Activated T-cell treated with anti-CD3 and anti-CD28 coated beads, Interleukin-2, amount 50 U/mL, for 4 hours (primary cell): Measurements from ENCODE around the gene SAC3D1. TPM values are rescaled to one million over a fixed set of nuclear protein-coding genes. Genes with fewer than 3 reads are reported as not detected.
A peak's percentile ranks its signal among the peaks of the same experiment; 100 is the strongest.

Experiments used
- ATAC-seq, 2 donors: fragments of 200-7000 bp; cut with Tn5 transposase; one replicate each; pipeline ENCODE4 v1.10.0; 2021
- DNase-seq: peaks from one replicate; pipeline ENCODE4 v3.0.0-alpha.2; 2020
- H3K27me3 Mint-ChIP-seq: one replicate; pipeline ENCODE4 v1.8.0; 2021; ENCODE audit warnings: low read depth, mixed read lengths
- H3K36me3 Mint-ChIP-seq: one replicate; pipeline ENCODE4 v1.8.0; 2022; ENCODE audit warnings: mixed read lengths; ENCODE audit not compliant: insufficient read depth
- H3K4me1 Mint-ChIP-seq: one replicate; pipeline ENCODE4 v1.8.0; 2021; ENCODE audit warnings: low read depth, mixed read lengths
- H3K4me3 Mint-ChIP-seq: one replicate; pipeline ENCODE4 v1.8.0; 2021; ENCODE audit warnings: mild to moderate bottlenecking, moderate library complexity, mixed read lengths
- H3K9me3 Mint-ChIP-seq: one replicate; pipeline ENCODE4 v1.8.0; 2021; ENCODE audit warnings: mixed read lengths
- total RNA-seq, 3 donors: library from RNA; stranded (reverse); gene quantifications; one replicate each; pipeline ENCODE4 v1.2.1, GENCODE V29; 2021

SAC3D1 gene
- total RNA-seq, 3 donors from 2014 or later: 12.5 to 19.1 (median 15.2) TPM

DNA sequence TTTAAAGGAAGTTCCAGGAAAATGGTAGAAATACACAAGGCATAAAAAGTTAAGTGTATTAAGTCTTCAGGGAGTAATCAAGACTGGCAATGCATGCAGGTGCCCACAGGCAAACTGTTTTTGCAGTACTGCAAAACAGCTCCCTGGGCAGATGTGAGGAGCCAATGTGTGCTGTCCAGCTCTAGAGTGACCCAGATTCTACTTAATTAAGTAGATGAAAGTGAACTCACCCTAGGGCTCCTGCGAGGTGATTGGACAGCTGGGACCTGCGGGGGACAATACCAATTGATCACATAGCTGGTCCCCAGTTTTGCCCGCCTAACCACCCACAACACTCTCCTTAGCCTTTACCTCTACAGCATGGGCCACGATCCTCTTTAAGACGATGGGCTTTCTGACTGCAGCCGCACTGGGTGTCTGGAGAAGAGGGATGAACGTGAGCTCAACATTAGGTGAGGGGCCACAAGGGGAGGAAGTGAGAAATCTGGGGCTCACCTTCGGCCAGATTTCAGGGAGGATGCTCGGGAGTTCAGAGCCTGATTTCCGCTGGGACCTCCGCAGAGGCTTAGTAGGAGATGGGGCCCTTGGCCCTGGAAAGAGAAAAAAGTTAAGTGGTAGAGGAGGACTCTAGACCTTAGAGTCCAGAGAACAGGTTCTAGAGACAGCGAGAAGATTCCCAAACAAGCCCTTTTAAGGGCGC is 42.3 kb downstream of the SAC3D1 start:
- DNase-seq: no peak
- H3K36me3 Mint-ChIP-seq: peaks cover 7% of the 10 kb centered on the region

DNA sequence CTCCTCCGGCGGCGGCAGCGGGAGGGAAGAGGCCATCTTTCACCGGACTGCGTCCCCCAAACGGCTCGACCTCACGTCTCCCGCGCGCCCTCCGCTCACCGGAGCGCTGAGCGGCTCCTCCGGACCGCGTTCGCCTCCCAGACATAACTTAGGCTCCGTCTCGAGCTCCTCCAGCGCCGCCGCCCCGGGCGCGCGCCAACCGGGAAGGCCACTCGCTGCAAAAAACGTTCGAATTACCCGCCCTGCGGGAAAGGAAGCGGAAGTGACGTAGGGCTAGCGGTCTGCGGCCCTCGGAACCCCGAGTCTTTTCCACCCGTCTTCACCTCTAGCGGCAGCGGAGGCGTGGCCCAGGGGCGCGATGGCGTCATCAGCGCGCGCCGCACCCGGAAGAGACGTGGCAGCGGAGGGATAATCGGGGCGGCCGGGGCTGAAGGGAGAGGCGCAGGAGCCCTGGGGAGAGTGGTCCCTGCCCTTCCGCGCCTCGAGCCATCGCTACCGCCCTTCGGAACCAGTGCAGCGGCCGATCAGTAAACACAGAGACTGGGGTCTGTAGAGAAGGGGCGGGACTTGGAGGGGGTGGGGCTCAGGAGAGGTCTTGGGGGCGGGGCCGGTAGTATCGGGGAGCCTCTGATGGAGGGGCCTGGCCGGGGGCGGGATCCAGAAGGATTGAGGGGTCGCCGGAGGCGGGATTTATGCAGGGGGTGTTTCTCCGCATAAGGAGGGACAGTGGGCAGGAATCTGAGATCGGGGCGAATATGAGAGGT is 43.0 kb downstream of the SAC3D1 start, which contains the start of the genes CDCA5 and ZFPL1:
Gene CDCA5, minus strand, starts transcription at position 207 of the 764 bp plus-strand sequence. Its CDS starts 62 bp downstream, at position 145.
Gene ZFPL1, plus strand, starts transcription at position 389 of the 764 bp plus-strand sequence. CDS start 477 bp downstream, outside the sequence.
- peaks cover 26% of the 10 kb centered on the region for H3K4me1 Mint-ChIP-seq
- no peaks in the 10 kb centered on the region for H3K9me3 Mint-ChIP-seq
- ATAC-seq (peak; percentile 90 to 92), DNase-seq (peak; percentile 95)
- no peaks in the 10 kb centered on the region for H3K27me3 Mint-ChIP-seq
- peaks cover 15% of the 10 kb centered on the region for H3K36me3 Mint-ChIP-seq
- H3K4me3 Mint-ChIP-seq: peak within 1 kb of the TSS; percentile 93

More for the DNA sequence above, 42.3 kb downstream of the SAC3D1 start:
- Mint-ChIP-seq H3K27me3 (no peaks in the 10 kb centered on the region), H3K4me3 (peak overlapping the region; percentile 93), H3K9me3 (no peaks in the 10 kb centered on the region), H3K4me1 (peaks cover 31% of the 10 kb centered on the region)
- ATAC-seq: peak; percentile 1 to 8

DNA sequence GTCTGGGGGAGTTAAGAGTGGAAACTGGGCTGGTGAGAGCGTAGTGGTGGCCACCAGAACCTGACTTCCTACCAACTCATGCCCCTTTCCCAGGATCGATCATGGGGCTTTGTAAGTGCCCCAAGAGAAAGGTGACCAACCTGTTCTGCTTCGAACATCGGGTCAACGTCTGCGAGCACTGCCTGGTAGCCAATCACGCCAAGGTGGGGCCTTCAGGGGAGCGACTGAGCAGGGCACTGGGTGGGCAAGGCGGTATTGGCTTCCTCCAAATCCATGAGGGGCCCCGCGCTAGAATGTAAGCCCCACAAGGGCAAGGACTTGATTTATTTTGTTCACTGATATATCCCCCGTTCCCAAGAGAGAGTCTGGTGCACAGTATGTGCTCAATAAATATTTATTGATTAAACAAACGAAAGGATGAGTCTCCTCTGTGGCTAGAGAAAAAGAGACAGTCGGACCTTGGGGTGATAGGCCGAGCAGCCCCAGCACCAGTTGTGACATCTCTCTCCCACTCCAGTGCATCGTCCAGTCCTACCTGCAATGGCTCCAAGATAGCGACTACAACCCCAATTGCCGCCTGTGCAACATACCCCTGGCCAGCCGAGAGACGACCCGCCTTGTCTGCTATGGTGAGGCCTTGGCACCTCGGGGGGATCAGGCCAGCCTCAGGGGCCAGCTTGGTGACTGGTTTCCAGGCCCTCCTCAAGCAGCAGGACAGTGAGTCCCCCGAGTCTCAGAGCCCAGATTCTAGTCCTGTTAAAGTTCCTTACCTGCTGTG is 43.8 kb downstream of the SAC3D1 start:
- H3K27me3 Mint-ChIP-seq: no peaks in the 10 kb centered on the region
- no peaks in the 10 kb centered on the region for H3K9me3 Mint-ChIP-seq
- no peak for DNase-seq
- peak overlapping the region; percentile 93 for H3K4me3 Mint-ChIP-seq
- peak in 1 of 2 donors; percentile 11 for ATAC-seq
- peaks cover 22% of the 10 kb centered on the region for H3K36me3 Mint-ChIP-seq
- H3K4me1 Mint-ChIP-seq: peaks cover 26% of the 10 kb centered on the region

DNA sequence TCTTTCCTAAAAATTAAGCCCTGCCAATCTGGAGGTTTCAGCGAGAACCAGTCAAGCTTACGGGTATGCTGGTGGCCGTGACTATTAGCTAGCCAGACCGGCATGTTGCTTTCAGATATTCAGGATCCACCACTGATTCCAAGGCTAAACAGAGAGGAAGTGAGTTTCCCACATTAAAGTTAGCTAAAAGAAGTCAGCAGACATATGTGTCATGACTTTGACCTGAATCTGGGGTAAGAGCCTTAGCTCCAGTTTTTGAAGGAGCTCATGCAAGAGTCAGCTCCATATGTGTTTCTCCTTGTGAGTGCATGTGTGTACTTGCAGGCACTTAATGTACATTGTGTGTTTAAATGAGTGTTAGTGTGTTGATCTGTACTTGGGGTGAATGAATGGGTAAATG is 44.4 kb downstream of the SAC3D1 start:
- peak overlapping the region; percentile 93 for H3K4me3 Mint-ChIP-seq
- no peaks in the 10 kb centered on the region for H3K9me3 Mint-ChIP-seq
- H3K27me3 Mint-ChIP-seq: no peaks in the 10 kb centered on the region
- ATAC-seq: no peak
- peaks cover 26% of the 10 kb centered on the region for H3K4me1 Mint-ChIP-seq
- DNase-seq: no peak
- peaks cover 22% of the 10 kb centered on the region for H3K36me3 Mint-ChIP-seq

DNA sequence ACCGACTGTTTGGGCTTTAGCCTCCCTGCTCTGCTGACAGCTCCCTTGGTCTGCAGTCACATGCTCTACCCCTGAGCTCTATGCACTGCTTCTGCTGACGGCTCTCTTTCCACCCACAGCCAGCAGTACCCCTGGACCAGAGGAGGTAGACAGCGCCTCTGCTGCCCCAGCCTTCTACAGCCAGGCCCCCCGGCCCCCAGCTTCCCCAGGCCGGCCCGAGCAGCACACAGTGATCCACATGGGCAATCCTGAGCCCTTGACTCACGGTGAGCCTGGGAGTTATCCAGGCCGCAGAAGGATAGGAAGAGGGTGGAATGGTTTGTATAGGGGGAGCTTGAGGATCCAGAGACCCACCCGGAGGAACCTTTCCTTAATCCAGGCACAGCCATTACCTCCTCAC is 45.8 kb downstream of the SAC3D1 start:
- H3K36me3 Mint-ChIP-seq: peaks cover 22% of the 10 kb centered on the region
- DNase-seq: no peak
- no peaks in the 10 kb centered on the region for H3K9me3 Mint-ChIP-seq
- no peak for ATAC-seq
- H3K4me1 Mint-ChIP-seq: peaks cover 26% of the 10 kb centered on the region
- no peaks in the 10 kb centered on the region for H3K27me3 Mint-ChIP-seq
- H3K4me3 Mint-ChIP-seq: no peak overlapping the region

DNA sequence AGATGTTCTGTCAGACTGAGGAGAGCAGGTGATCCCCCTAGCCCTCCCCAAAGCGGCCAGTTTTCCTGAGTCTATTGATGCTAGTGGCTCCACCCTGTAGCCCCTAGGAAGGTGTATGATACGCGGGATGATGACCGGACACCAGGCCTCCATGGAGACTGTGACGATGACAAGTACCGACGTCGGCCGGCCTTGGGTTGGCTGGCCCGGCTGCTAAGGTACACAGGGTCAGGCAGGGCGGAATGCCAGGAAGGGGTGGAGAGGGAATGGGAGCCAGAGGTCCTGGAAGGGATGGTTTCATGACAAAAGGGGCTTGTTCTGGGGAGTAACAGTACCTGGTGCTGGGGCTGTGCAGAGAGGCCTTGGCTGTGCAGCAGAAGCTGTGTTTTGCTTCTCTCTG is 46.2 kb downstream of the SAC3D1 start:
- DNase-seq: no peak
- Mint-ChIP-seq H3K27me3 (no peaks in the 10 kb centered on the region), H3K4me1 (peaks cover 26% of the 10 kb centered on the region), H3K36me3 (peaks cover 22% of the 10 kb centered on the region), H3K9me3 (no peaks in the 10 kb centered on the region), H3K4me3 (no peak overlapping the region)
- ATAC-seq: no peak

DNA sequence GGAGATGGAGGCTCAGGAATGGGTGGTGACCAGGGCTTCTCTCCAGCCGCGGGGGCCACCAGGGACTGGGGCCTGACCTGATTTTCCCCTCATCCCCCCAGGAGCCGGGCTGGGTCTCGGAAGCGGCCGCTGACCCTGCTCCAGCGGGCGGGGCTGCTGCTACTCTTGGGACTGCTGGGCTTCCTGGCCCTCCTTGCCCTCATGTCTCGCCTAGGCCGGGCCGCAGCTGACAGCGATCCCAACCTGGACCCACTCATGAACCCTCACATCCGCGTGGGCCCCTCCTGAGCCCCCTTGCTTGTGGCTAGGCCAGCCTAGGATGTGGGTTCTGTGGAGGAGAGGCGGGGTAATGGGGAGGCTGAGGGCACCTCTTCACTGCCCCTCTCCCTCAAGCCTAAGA is 46.8 kb downstream of the SAC3D1 start:
- Mint-ChIP-seq H3K36me3 (peaks cover 22% of the 10 kb centered on the region), H3K27me3 (no peaks in the 10 kb centered on the region), H3K4me1 (peaks cover 24% of the 10 kb centered on the region), H3K9me3 (no peaks in the 10 kb centered on the region), H3K4me3 (no peak overlapping the region)
- no peak for ATAC-seq
- DNase-seq: no peak

DNA sequence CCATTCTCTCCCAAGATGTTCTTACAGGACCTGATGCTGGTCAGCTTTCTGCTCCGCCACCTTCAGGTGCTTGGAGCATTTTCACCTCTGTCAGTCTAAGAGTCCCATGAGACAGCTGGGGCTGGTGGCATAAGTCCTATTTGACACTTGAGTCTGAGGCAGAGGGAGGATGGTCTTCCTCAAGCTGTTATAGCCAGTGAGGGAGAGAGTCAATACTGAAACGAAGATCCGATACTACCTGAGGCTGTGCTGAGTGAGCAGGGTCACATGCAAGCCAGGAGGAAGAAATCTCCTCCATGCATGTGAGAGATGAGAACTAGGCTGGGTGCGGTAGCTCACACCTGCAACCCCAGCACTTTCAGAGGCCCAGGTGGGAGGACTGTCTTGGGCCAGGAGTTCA is 48.6 kb downstream of the SAC3D1 start:
- Mint-ChIP-seq H3K27me3 (no peaks in the 10 kb centered on the region), H3K36me3 (peaks cover 22% of the 10 kb centered on the region), H3K9me3 (no peaks in the 10 kb centered on the region), H3K4me3 (no peak overlapping the region), H3K4me1 (peaks cover 13% of the 10 kb centered on the region)
- DNase-seq (no peak), ATAC-seq (no peak)

DNA sequence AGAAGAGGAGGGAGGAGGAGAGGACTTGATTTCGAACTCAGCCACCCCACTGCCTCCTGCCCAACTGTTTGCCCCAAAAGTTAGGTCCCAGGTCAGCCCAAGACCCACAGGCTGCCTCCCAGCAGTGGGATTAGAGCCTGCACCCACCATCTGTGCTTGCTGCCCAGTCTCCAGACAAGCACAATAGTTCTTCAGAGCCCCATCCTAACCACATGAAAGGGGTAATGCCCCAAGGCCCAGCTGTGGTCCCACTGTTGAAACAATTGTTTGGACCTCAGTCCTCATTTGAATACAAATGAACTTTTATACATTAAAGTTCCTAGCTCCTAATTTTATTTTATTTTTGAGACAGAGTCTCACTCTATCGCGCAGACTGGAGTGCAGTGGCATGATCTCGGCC is 49.6 kb downstream of the SAC3D1 start:
- DNase-seq: no peak
- no peak for ATAC-seq
- Mint-ChIP-seq H3K9me3 (no peaks in the 10 kb centered on the region), H3K4me3 (no peak overlapping the region), H3K27me3 (no peaks in the 10 kb centered on the region), H3K4me1 (peaks cover 5% of the 10 kb centered on the region), H3K36me3 (peaks cover 21% of the 10 kb centered on the region)

Other genes starting within 250 kb of the SAC3D1 start
- 10 to 100 TPM; 42.2 to 51.5 (median 43.7) TPM for gene MAP4K2, start 238.0 kb upstream of the SAC3D1 start, total RNA-seq
- 10 to 100 TPM; 50.7 to 61.2 (median 53.6) TPM for gene MEN1, start 230.7 kb upstream of the SAC3D1 start, total RNA-seq
- gene CDC42BPG, start 196.6 kb upstream of the SAC3D1 start, total RNA-seq: under 1 TPM; 0.13 to 0.33 (median 0.18) TPM
- gene EHD1, start 162.6 kb upstream of the SAC3D1 start, total RNA-seq: 100 to 1,000 TPM in 2 of 3 donors, 10 to 100 TPM in 1; 86.3 to 121 (median 108) TPM
- 10 to 100 TPM; 20.6 to 24.1 (median 21.7) TPM for gene ATG2A, start 124.0 kb upstream of the SAC3D1 start, total RNA-seq
- 1 to 10 TPM; 6.9 to 8.2 (median 7.9) TPM for gene PPP2R5B, start 116.5 kb upstream of the SAC3D1 start, total RNA-seq
- not detected for gene GPHA2, start 105.3 kb upstream of the SAC3D1 start, total RNA-seq
- not detected for gene MAJIN, start 69.1 kb upstream of the SAC3D1 start, total RNA-seq
- gene BATF2, start 44.2 kb upstream of the SAC3D1 start, total RNA-seq: under 1 TPM in 1 of 3 donors, not detected in 2; 0.33 TPM
- gene ARL2, start 27.1 kb upstream of the SAC3D1 start, total RNA-seq: 100 to 1,000 TPM in 2 of 3 donors, 10 to 100 TPM in 1; 84.9 to 104 (median 104) TPM
- 10 to 100 TPM; 11.5 to 13.5 (median 12.5) TPM for gene SNX15, start 13.8 kb upstream of the SAC3D1 start, total RNA-seq
- 1 to 10 TPM; 5.4 to 8.2 (median 7.7) TPM for gene NAALADL1, start 17.3 kb downstream of the SAC3D1 start, total RNA-seq
- 10 to 100 TPM; 26.4 to 37.1 (median 35.1) TPM for gene CDCA5, start 42.8 kb downstream of the SAC3D1 start, total RNA-seq
- 10 to 100 TPM; 36.5 to 37.1 (median 36.6) TPM for gene ZFPL1, start 43.0 kb downstream of the SAC3D1 start, total RNA-seq
- 100 to 1,000 TPM; 161 to 165 (median 161) TPM for gene VPS51, start 55.0 kb downstream of the SAC3D1 start, total RNA-seq
- gene TM7SF2, start 70.7 kb downstream of the SAC3D1 start, total RNA-seq: 10 to 100 TPM; 18.4 to 19.4 (median 18.7) TPM
- gene ZNHIT2, start 76.5 kb downstream of the SAC3D1 start, total RNA-seq: 10 to 100 TPM; 25.9 to 28.1 (median 26.2) TPM
- gene FAU, start 80.9 kb downstream of the SAC3D1 start, total RNA-seq: 1,000 to 10,000 TPM; 1,673 to 1,831 (median 1,724) TPM
- gene MRPL49, start 81.1 kb downstream of the SAC3D1 start, total RNA-seq: 100 to 1,000 TPM; 102 to 110 (median 104) TPM
- gene SYVN1, start 93.3 kb downstream of the SAC3D1 start, total RNA-seq: 10 to 100 TPM; 36.8 to 51.5 (median 47.2) TPM
- gene SPDYC, start 129.0 kb downstream of the SAC3D1 start, total RNA-seq: not detected
- gene CAPN1, start 140.7 kb downstream of the SAC3D1 start, total RNA-seq: 10 to 100 TPM; 65.5 to 86.2 (median 81.9) TPM
- gene POLA2, start 220.8 kb downstream of the SAC3D1 start, total RNA-seq: 10 to 100 TPM; 49.2 to 64.7 (median 57.6) TPM